Measurements from ENCODE around the gene RABGAP1L.

RABGAP1L gene

DNA sequence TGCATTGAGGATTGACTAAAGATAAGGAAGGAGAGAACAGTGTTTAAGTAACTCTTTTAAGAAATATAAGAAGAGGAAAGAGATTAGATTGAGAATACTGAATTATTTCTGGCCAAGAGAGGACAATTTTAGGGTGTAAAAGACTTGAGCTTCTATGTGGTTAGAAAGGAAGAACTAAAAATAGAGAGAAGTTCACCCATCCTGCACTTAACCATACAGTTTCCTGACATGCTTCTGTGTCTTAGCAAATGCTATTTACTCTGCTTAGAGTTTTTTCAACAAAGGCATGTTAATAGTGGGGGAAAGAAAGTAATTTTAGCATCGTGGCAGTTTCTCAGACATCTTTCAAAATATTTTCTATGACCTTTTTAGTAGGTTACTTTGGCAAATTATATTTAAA lies 165.6 kb downstream of the RABGAP1L start:
- Histone ChIP-seq H2BK12ac (ENCODE audit: low read length) (no peak overlapping the region), H4K8ac (ENCODE audit: low read depth, low read length) (no peak overlapping the region), H3K9me3 (ENCODE audit: insufficient read depth, low read depth, low read length) (peaks cover 7% of the 10 kb centered on the region), H3K18ac (ENCODE audit: low read length) (no peak overlapping the region), H3K4me3 (ENCODE audit: low read depth, low read length) (no peak overlapping the region), H2BK5ac (ENCODE audit: low read depth, low read length, poor library complexity) (no peak overlapping the region), H3K36me3 (ENCODE audit: control insufficient read depth in 1 of 2, insufficient read depth in 2 of 2, low read length in 2 of 2) (peaks cover 4 to 5% of the 10 kb centered on the region in 2 experiments), H3K27ac (ENCODE audit: low read depth, low read length) (no peak overlapping the region), H3K79me2 (ENCODE audit: control insufficient read depth, insufficient read depth, low read length, poor library complexity) (no peaks in the 10 kb centered on the region), H3K4me2 (ENCODE audit: low read length) (no peak overlapping the region), H3K23ac (ENCODE audit: low read length) (no peak overlapping the region), H2BK120ac (ENCODE audit: insufficient read depth, low read length, poor library complexity) (no peak overlapping the region), H3K79me1 (ENCODE audit: low read length) (no peaks in the 10 kb centered on the region), H3K14ac (ENCODE audit: low read length) (no peak overlapping the region), H2AFZ (ENCODE audit: insufficient read depth, low read length, poor library complexity) (no peak overlapping the region), H3K27me3 (ENCODE audit: insufficient read depth, low read length) (no peaks in the 10 kb centered on the region), H3K4ac (ENCODE audit: low read depth, low read length) (no peak overlapping the region), H3K4me1 (ENCODE audit: control insufficient read depth in 1 of 2, insufficient read depth in 2 of 2, low read length in 2 of 2) (no peaks in the 10 kb centered on the region), H3K9ac (ENCODE audit: low read length) (no peak overlapping the region), H4K91ac (ENCODE audit: low read depth, low read length) (no peak overlapping the region), H2AK5ac (ENCODE audit: low read length) (no peak overlapping the region), H4K12ac (ENCODE audit: low read depth, low read length) (no peak overlapping the region)
- WGBS (ENCODE audit: extremely low coverage, insufficient coverage, insufficient read length) = no CpG with 5 or more reads among the region's 1 CpG
- no peak for DNase-seq

DNA sequence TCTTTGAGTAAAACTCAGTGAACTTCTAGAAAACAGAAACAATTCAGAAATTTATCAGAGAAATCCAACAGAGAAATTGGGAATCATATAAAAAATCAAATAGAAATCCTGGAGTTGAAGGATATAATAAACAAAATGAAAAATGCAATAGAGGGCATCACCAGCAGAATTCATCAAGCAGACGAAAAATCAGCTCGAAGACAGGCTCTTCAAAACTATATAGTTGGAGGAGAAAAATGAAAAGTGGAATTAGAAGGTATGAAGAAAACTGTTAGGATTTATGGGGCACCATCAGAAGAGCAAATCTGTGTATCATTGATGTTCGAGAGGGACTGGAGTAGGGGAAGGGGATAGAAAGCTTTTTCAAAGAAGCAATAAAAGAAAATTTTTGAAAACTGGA lies 167.0 kb downstream of the RABGAP1L start:
- Histone ChIP-seq H3K79me2 (ENCODE audit: control insufficient read depth, insufficient read depth, low read length, poor library complexity) (no peaks in the 10 kb centered on the region), H3K9ac (ENCODE audit: low read length) (no peak overlapping the region), H2BK12ac (ENCODE audit: low read length) (no peak overlapping the region), H3K4me3 (ENCODE audit: low read depth, low read length) (no peak overlapping the region), H3K18ac (ENCODE audit: low read length) (no peak overlapping the region), H2BK5ac (ENCODE audit: low read depth, low read length, poor library complexity) (no peak overlapping the region), H3K23ac (ENCODE audit: low read length) (no peak overlapping the region), H3K36me3 (ENCODE audit: control insufficient read depth in 1 of 2, insufficient read depth in 2 of 2, low read length in 2 of 2) (peaks cover 4 to 5% of the 10 kb centered on the region in 2 experiments), H3K4me2 (ENCODE audit: low read length) (no peak overlapping the region), H2BK120ac (ENCODE audit: insufficient read depth, low read length, poor library complexity) (no peak overlapping the region), H3K27me3 (ENCODE audit: insufficient read depth, low read length) (no peaks in the 10 kb centered on the region), H3K27ac (ENCODE audit: low read depth, low read length) (no peak overlapping the region), H2AFZ (ENCODE audit: insufficient read depth, low read length, poor library complexity) (no peak overlapping the region), H3K4ac (ENCODE audit: low read depth, low read length) (no peak overlapping the region), H2AK5ac (ENCODE audit: low read length) (no peak overlapping the region), H4K12ac (ENCODE audit: low read depth, low read length) (no peak overlapping the region), H3K4me1 (ENCODE audit: control insufficient read depth in 1 of 2, insufficient read depth in 2 of 2, low read length in 2 of 2) (no peaks in the 10 kb centered on the region), H3K14ac (ENCODE audit: low read length) (no peak overlapping the region), H3K79me1 (ENCODE audit: low read length) (no peaks in the 10 kb centered on the region), H3K9me3 (ENCODE audit: insufficient read depth, low read depth, low read length) (peaks cover 5% of the 10 kb centered on the region), H4K8ac (ENCODE audit: low read depth, low read length) (no peak overlapping the region), H4K91ac (ENCODE audit: low read depth, low read length) (no peak overlapping the region)
- DNase-seq = no peak
- no CpG with 5 or more reads among the region's 3 CpGs for whole genome bisulfite sequencing (ENCODE audit: extremely low coverage, insufficient coverage, insufficient read length)

DNA sequence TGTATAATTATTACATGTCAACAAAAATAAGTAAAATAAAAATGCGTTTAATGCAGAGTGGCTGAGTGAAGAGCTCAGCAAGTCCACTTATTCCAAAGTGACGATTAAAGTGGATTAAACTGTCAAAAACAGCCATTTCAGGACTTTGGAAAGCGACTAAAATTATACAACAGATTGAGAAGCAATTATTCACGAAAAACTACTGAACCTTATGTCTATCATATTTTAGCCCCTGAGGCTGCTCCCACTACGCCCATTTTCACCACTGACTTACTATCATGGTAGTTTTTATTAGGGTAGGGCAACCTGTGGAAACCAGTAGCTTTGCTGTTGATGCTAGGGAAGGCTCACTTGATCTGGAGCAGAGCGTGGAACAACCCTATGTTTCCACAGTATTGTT lies 174.1 kb downstream of the RABGAP1L start:
- Histone ChIP-seq H2BK5ac (ENCODE audit: low read depth, low read length, poor library complexity) (no peak overlapping the region), H3K4me2 (ENCODE audit: low read length) (no peak overlapping the region), H3K4me3 (ENCODE audit: low read depth, low read length) (no peak overlapping the region), H3K79me2 (ENCODE audit: control insufficient read depth, insufficient read depth, low read length, poor library complexity) (no peaks in the 10 kb centered on the region), H2AK5ac (ENCODE audit: low read length) (no peak overlapping the region), H2BK120ac (ENCODE audit: insufficient read depth, low read length, poor library complexity) (no peak overlapping the region), H3K27ac (ENCODE audit: low read depth, low read length) (no peak overlapping the region), H4K8ac (ENCODE audit: low read depth, low read length) (no peak overlapping the region), H3K4me1 (ENCODE audit: control insufficient read depth in 1 of 2, insufficient read depth in 2 of 2, low read length in 2 of 2) (no peaks in the 10 kb centered on the region), H4K91ac (ENCODE audit: low read depth, low read length) (no peak overlapping the region), H3K18ac (ENCODE audit: low read length) (no peak overlapping the region), H2BK12ac (ENCODE audit: low read length) (no peak overlapping the region), H3K14ac (ENCODE audit: low read length) (no peak overlapping the region), H2AFZ (ENCODE audit: insufficient read depth, low read length, poor library complexity) (no peak overlapping the region), H3K9me3 (ENCODE audit: insufficient read depth, low read depth, low read length) (no peaks in the 10 kb centered on the region), H3K23ac (ENCODE audit: low read length) (no peak overlapping the region), H3K27me3 (ENCODE audit: insufficient read depth, low read length) (no peaks in the 10 kb centered on the region), H4K12ac (ENCODE audit: low read depth, low read length) (no peak overlapping the region), H3K36me3 (ENCODE audit: control insufficient read depth in 1 of 2, insufficient read depth in 2 of 2, low read length in 2 of 2) (no peaks in the 10 kb centered on the region), H3K4ac (ENCODE audit: low read depth, low read length) (no peak overlapping the region), H3K9ac (ENCODE audit: low read length) (no peak overlapping the region), H3K79me1 (ENCODE audit: low read length) (no peaks in the 10 kb centered on the region)
- no peak for DNase-seq
- WGBS (ENCODE audit: extremely low coverage, insufficient coverage, insufficient read length) = no CpG with 5 or more reads among the region's 6 CpGs

DNA sequence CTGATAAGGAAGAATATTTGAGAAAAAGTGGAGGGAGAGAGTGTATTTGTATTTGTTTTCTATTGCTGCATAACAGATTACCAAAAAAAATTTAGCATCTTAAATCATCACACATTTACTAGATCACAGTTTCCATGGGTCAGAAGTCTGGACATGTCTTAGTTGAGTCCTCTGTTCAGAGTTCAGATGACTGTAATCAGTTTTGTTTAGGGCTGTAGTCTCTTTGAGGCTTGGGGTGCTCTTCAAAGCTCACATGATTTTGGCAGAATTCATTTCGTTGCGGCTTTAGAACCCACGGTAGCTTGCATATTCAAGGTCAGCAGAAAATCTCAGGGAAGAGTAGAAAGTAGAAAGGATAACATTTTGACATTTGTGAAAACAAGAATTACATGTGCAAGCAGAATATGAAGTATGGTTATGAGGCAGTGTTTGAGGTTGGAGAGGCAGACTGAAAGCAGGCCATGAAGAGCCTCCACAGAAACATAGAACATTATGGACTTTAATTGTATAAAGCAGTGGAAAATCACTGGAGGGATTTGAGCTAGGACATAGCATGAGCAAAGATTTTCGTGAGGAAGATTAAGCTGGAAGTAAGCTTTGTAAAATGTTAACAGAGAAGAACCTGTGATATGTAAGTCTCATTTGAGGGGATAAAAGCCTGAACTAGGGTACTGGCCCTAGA lies 177.8 kb downstream of the RABGAP1L start:
- no peak for DNase-seq
- H3K36me3 ChIP-seq (ENCODE audit: control insufficient read depth in 1 of 2, insufficient read depth in 2 of 2, low read length in 2 of 2) = no peaks in the 10 kb centered on the region
- no peak overlapping the region for H3K23ac ChIP-seq (ENCODE audit: low read length)
- H3K4me2 ChIP-seq (ENCODE audit: low read length) = no peak overlapping the region
- H4K8ac ChIP-seq (ENCODE audit: low read depth, low read length) = no peak overlapping the region
- H3K4me1 ChIP-seq (ENCODE audit: control insufficient read depth in 1 of 2, insufficient read depth in 2 of 2, low read length in 2 of 2) = no peaks in the 10 kb centered on the region
- H3K14ac ChIP-seq (ENCODE audit: low read length) = no peak overlapping the region
- H4K12ac ChIP-seq (ENCODE audit: low read depth, low read length) = no peak overlapping the region
- no peak overlapping the region for H4K91ac ChIP-seq (ENCODE audit: low read depth, low read length)
- no peak overlapping the region for H2AK5ac ChIP-seq (ENCODE audit: low read length)
- H2BK120ac ChIP-seq (ENCODE audit: insufficient read depth, low read length, poor library complexity) = no peak overlapping the region
- H3K79me1 ChIP-seq (ENCODE audit: low read length) = no peaks in the 10 kb centered on the region
- H3K4me3 ChIP-seq (ENCODE audit: low read depth, low read length) = no peak overlapping the region
- no peak overlapping the region for H2BK5ac ChIP-seq (ENCODE audit: low read depth, low read length, poor library complexity)
- H3K4ac ChIP-seq (ENCODE audit: low read depth, low read length) = no peak overlapping the region
- H3K9ac ChIP-seq (ENCODE audit: low read length) = no peak overlapping the region
- no peak overlapping the region for H3K27ac ChIP-seq (ENCODE audit: low read depth, low read length)
- no peaks in the 10 kb centered on the region for H3K79me2 ChIP-seq (ENCODE audit: control insufficient read depth, insufficient read depth, low read length, poor library complexity)
- no peak overlapping the region for H3K18ac ChIP-seq (ENCODE audit: low read length)
- H3K27me3 ChIP-seq (ENCODE audit: insufficient read depth, low read length) = no peaks in the 10 kb centered on the region
- H2AFZ ChIP-seq (ENCODE audit: insufficient read depth, low read length, poor library complexity) = no peak overlapping the region
- no peak overlapping the region for H2BK12ac ChIP-seq (ENCODE audit: low read length)
- H3K9me3 ChIP-seq (ENCODE audit: insufficient read depth, low read depth, low read length) = no peaks in the 10 kb centered on the region
- WGBS (ENCODE audit: extremely low coverage, insufficient coverage, insufficient read length) = no CpG with 5 or more reads among the region's 4 CpGs

Data from trophoblast cell (in vitro differentiated cells and primary cell).